ENCODE data around the gene CSH2. TPM values are rescaled to one million over a fixed set of nuclear protein-coding genes. Genes with fewer than 3 reads are reported as not detected.
A peak's percentile ranks its signal among the peaks of the same experiment; 100 is the strongest.

Gene CSH2
- total RNA-seq, 2 experiments from 2014 or later, result not detected

DNA sequence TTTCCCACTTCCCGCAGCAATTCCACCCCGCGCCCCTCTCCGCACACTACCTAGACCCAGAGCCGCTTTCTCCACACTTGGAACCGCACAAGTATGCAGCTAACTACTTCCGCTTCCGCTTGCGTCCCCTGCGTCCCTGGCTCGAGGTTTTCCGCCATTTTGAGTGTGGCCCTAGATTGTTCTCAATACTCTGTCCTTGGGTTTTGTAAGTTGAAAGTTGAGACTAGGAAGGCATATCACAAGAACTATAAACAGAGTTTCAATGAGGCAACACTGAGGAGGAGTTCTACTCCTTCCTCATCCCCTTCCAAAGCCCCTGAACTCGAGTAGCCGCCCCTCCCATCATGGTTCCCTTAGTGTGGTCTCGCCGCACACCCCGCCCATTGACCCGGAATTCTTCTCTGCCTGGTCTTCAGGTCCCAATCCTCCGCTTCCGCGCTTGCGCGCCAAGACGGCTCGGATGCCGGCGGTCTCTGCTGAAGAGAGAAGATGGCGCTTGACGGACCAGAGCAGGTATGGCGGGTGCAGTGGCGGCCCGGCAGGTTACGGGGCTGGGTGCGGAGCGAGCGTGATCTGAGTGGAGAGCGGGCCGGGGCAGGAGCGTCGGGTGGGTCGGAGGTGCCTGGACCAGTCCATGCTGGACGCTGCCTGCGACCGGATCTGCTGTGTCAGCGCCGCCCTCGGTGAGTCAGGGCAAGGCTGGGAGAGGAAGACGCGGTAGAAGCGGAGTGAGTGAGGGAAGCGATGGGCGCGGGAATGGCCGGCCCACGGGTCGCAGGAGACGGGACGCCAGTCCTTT lies 46.3 kb downstream of the CSH2 start, which contains the start of the genes FTSJ3 and PSMC5:
Gene FTSJ3 (minus strand): TSS at position 662 of the 799 bp plus-strand sequence. CDS start 761 bp downstream, outside the sequence.
Gene PSMC5 (plus strand): TSS at position 430 of the 799 bp plus-strand sequence. CDS start 60 bp downstream, at position 490.
- CTCF ChIA-PET, result interaction anchor here (1.0 to 5.0 kb wide), 7 partner anchors 14 to 129 kb away, joined by 4 to 28 read pairs (median 6); partner anchors contain the start of genes CCDC47, DDX42 and SMARCD2
- no peaks in the 10 kb centered on the region for H3K9me3 Mint-ChIP-seq
- H3K27me3 Mint-ChIP-seq, result no peaks in the 10 kb centered on the region
- peaks cover 90% of the 10 kb centered on the region for H3K36me3 Mint-ChIP-seq (ENCODE audit: low read depth)
- peak within 1 kb of the TSS; percentile 89 for H3K4me3 Mint-ChIP-seq
- DNase-seq, result peak; percentile 96
- POLR2A ChIA-PET, result interaction anchor here (1.0 to 10.2 kb wide), 16 partner anchors 7 to 225 kb away, joined by 3 to 194 read pairs (median 7); partner anchors contain the start of genes CCDC47, DDX42, LIMD2 and SMARCD2
- peak within 1 kb of the TSS; percentile 93 for H3K27ac Mint-ChIP-seq
- H3K4me1 Mint-ChIP-seq, result peaks cover 82% of the 10 kb centered on the region

DNA sequence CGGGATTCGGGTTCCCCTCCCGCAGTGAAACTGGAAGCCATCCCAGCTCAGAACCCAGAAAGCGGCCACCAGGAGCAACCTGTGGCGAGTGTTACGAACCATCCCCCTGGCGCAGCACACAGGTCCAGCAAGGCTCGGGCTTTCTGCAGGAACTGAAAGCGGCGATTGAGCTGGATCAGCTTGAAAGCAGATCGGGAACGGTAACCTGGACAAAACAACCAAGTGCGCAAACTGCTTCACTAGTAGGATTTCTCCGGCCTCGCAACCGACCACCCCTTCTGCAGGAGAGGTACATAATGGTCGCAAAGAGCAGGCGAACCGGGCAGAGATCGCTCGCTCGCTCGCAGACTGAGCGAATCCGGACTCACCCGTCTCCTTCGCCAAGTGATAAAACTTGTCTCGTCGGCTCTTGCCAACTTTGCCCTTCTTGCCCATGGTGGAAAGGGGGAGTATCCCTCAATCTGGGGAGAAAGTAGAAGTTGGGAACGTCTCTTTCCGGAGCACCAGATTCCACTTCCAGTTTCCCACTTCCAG lies 46.9 kb downstream of the CSH2 start:
- no peaks in the 10 kb centered on the region for H3K9me3 Mint-ChIP-seq
- peak overlapping the region; percentile 89 for H3K4me3 Mint-ChIP-seq
- H3K27me3 Mint-ChIP-seq, result no peaks in the 10 kb centered on the region
- DNase-seq, result no peak
- H3K27ac Mint-ChIP-seq, result peak overlapping the region; percentile 93
- H3K36me3 Mint-ChIP-seq (ENCODE audit: low read depth), result peaks cover 90% of the 10 kb centered on the region
- H3K4me1 Mint-ChIP-seq, result peaks cover 80% of the 10 kb centered on the region
- POLR2A ChIA-PET, result interaction anchor here (1.0 to 10.2 kb wide), 12 partner anchors 8 to 129 kb away, joined by 3 to 194 read pairs (median 9); partner anchors contain the start of genes CCDC47, DDX42, LIMD2 and SMARCD2
- CTCF ChIA-PET, result interaction anchor here (0.7 to 1.8 kb wide), 5 partner anchors 8 to 52 kb away, joined by 3 to 13 read pairs (median 4); partner anchors contain the start of genes CCDC47 and DDX42

DNA sequence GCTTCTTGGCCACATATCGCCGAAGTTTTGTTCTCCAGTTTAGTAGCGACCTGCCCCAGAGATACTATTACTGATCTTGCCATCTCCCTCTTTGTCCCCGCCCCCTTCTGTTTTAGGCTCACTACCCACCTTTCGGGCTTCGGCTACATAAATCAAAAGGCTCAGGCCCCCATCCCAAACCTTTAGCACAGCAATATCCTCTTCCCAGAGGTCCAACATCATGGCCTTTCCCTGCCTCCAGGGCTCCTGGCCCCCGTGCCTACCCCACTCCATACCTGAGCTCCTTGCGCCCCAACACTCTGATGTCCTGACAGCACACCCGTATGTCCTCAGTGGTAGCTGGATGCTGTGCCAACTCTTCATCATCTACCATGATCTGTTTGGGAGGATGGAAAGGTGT lies 49.1 kb downstream of the CSH2 start:
- CTCF ChIA-PET, result interaction anchor here (0.6 to 1.8 kb wide), 3 partner anchors 11 to 48 kb away, joined by 3 to 5 read pairs (median 3); no protein-coding TSS in a partner anchor
- DNase-seq, result no peak
- Mint-ChIP-seq H3K9me3 (no peaks in the 10 kb centered on the region), H3K36me3 (ENCODE audit: low read depth) (peaks cover 90% of the 10 kb centered on the region), H3K4me1 (peaks cover 65% of the 10 kb centered on the region), H3K27ac (peak overlapping the region; percentile 8), H3K4me3 (no peak overlapping the region), H3K27me3 (no peaks in the 10 kb centered on the region)
- POLR2A ChIA-PET, result interaction anchor here (1.3 to 2.7 kb wide), 5 partner anchors 11 to 123 kb away, joined by 3 to 12 read pairs (median 8); partner anchors contain the start of genes CCDC47, DDX42 and LIMD2

DNA sequence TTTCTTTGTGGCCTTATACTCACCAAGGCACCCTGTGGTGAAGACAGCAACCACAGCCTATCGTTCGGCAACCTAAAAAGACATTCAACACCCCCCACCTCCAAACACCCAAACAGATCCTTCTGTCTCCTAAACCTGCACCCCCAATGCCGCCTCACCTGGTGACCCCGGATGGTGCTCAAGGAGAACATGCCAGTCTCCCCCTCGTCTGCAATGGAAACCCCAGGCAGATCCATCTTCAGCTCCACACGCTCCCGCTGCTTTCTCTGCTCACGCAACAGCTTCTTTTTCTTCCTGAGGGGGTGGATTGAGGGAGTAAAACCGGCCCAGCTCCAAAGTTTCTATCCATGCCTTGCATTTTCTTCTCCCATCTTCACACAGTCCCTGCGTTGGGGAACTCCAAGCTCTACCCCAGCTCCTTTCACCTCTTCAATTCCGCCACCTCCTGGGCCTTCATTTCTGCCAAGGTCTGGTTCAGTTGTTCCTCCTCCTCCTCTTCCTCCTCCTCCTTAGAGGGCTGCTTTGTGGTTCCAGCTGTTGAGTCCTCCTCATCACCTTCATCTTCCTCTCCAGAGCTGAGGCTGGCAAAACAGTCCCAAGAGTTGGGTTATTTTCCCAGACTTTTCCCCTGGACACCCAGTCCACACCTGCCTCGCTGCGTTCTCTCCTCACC lies 49.7 kb downstream of the CSH2 start:
- ChIA-PET POLR2A (interaction anchor here (1.3 to 1.8 kb wide), 4 partner anchors 11 to 50 kb away, joined by 3 to 10 read pairs (median 7); partner anchors contain the start of genes CCDC47 and DDX42), CTCF (interaction anchor here (0.6 to 1.8 kb wide), 4 partner anchors 11 to 59 kb away, joined by 3 to 5 read pairs (median 4); no protein-coding TSS in a partner anchor)
- Mint-ChIP-seq H3K27me3 (no peaks in the 10 kb centered on the region), H3K27ac (peak overlapping the region; percentile 9), H3K9me3 (no peaks in the 10 kb centered on the region), H3K36me3 (ENCODE audit: low read depth) (peaks cover 89% of the 10 kb centered on the region), H3K4me1 (peaks cover 60% of the 10 kb centered on the region), H3K4me3 (no peak overlapping the region)
- DNase-seq, result no peak

DNA sequence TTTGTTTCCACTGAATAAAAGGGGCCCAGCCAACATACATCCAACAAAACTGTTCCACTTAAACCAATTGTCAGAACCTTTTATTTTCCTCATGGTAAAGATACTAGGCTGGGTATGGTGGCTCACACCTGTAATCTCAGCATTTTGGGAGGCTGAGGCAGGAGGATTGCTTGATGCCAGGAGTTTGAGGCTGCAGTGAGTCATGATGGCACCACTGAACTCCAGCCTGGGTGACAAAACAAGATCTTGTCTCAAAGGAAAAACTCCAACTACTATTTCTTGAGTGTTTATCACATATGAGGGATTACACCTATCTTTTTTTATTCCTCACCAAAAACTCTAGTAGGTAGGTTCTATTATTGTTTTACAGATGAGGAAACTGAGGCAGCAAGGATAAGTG lies 50.9 kb downstream of the CSH2 start:
- peaks cover 52% of the 10 kb centered on the region for H3K4me1 Mint-ChIP-seq
- H3K27me3 Mint-ChIP-seq, result no peaks in the 10 kb centered on the region
- no peak overlapping the region for H3K4me3 Mint-ChIP-seq
- H3K27ac Mint-ChIP-seq, result no peak overlapping the region
- peaks cover 91% of the 10 kb centered on the region for H3K36me3 Mint-ChIP-seq (ENCODE audit: low read depth)
- ChIA-PET POLR2A (interaction anchor here (1.2 kb wide), 1 partner anchor 19 kb away, joined by 3 read pairs; no protein-coding TSS in a partner anchor), CTCF (interaction anchor here (0.5 kb wide), 1 partner anchor 960 kb away, joined by 5 read pairs; no protein-coding TSS in a partner anchor)
- no peak for DNase-seq
- no peaks in the 10 kb centered on the region for H3K9me3 Mint-ChIP-seq

Other genes with a start within 250 kb of the CSH2 start
- gene LIMD2, start 173.6 kb downstream of the CSH2 start, total RNA-seq, result 100 to 1,000 TPM; 394 to 401 TPM
- gene STRADA, start 131.9 kb downstream of the CSH2 start, total RNA-seq, result 10 to 100 TPM; 53.1 to 59.4 TPM
- 10 to 100 TPM; 56.7 to 57.9 TPM for gene CCDC47, start 100.1 kb downstream of the CSH2 start, total RNA-seq
- 100 to 1,000 TPM; 113 to 118 TPM for gene DDX42, start 99.5 kb downstream of the CSH2 start, total RNA-seq
- gene PSMC5, start 46.2 kb downstream of the CSH2 start, total RNA-seq, result 100 to 1,000 TPM; 152 to 162 TPM
- gene FTSJ3, start 46.0 kb downstream of the CSH2 start, total RNA-seq, result 10 to 100 TPM; 38.9 to 43.8 TPM
- 100 to 1,000 TPM; 150 to 152 TPM for gene SMARCD2, start 31.0 kb downstream of the CSH2 start, total RNA-seq
- gene GH2, start 8.3 kb upstream of the CSH2 start, total RNA-seq, result not detected
- not detected for gene CSH1, start 22.9 kb upstream of the CSH2 start, total RNA-seq
- gene CSHL1, start 37.6 kb upstream of the CSH2 start, total RNA-seq, result not detected
- not detected for gene GH1, start 45.2 kb upstream of the CSH2 start, total RNA-seq
- 10 to 100 TPM; 48.6 to 50.2 TPM for gene CD79B, start 58.7 kb upstream of the CSH2 start, total RNA-seq
- under 1 TPM; 0.08 to 0.13 TPM for gene SCN4A, start 99.2 kb upstream of the CSH2 start, total RNA-seq
- gene PRR29, start 124.7 kb upstream of the CSH2 start, total RNA-seq, result 10 to 100 TPM; 12.0 to 15.1 TPM
- 100 to 1,000 TPM; 118 to 122 TPM for gene ICAM2, start 147.0 kb upstream of the CSH2 start, total RNA-seq

Data from activated CD4-positive, alpha-beta memory T cell treated with anti-CD3 and anti-CD28 coated beads, Interleukin-2, amount 10 ng/mL, durations not matched to agents 7 days and 5 days (primary cell).